H1 (cell line): ENCODE measurements around the gene MRAP2. TPM values are rescaled to one million over a fixed set of nuclear protein-coding genes. Genes with fewer than 3 reads are reported as not detected.

Experiments used
- EGR1 ChIP-seq: IDR thresholded peaks from 2 replicates; pipeline ENCODE4 v1.6.1; 2011; ENCODE audit warnings: low read depth, low read length, borderline replicate concordance
- polyA plus RNA-seq, 7 experiments: library from polyadenylated mRNA; depleted of rRNA in 3 of 7; stranded (reverse) in 5 of 7; unstranded in 2 of 7; fragments of >200 nt in 5 of 7; fragments of 200-250 nt in 2 of 7; gene quantifications; 1 replicate in 5 of 7; 2 replicates in 1 of 7; 4 replicates in 1 of 7; pipeline versions ENCODE4 v1.2.1 to v1.2.3, GENCODE V29; 2011 to 2013; ENCODE audit warnings: missing spikeins in 2 of 7, mixed read lengths in 2 of 7
- total RNA-seq: library from RNA; stranded (reverse); fragmentation: NEBNext Ultra II Directional; extraction: Animal tissue kit (Norgen Biotek cat#: 25700); gene quantifications from 2 replicates; pipeline ENCODE4 v1.2.1, GENCODE V29; 2021

The MRAP2 gene
- total and polyA plus RNA-seq, 2 of the 8 experiments (the other 6 are each of a cell fraction or from before 2014, with no cell fraction given), result 5.0 to 11.0 TPM

GRCh38 chr6:84078335-84078734, 44.8 kb downstream of the MRAP2 start (continued):
- no peak for TF ChIP-seq EGR1
